Lower lobe of right lung (tissue), 2 donors: Measurements from ENCODE around the gene CEP250. TPM values are rescaled to one million over a fixed set of nuclear protein-coding genes. Genes with fewer than 3 reads are reported as not detected.

Source experiments
- ATAC-seq, 2 donors: fragments of 200-7000 bp; cut with Tn5 transposase; one replicate each; pipeline ENCODE4 v1.9.1; 2020 to 2022; ENCODE audit warnings: mild to moderate bottlenecking in 2 of 2, moderate library complexity in 2 of 2
- DNase-seq: peaks from one replicate; pipeline ENCODE4 v3.0.0-alpha.2; 2020
- H3K27ac ChIP-seq: fragments of 200-600 bp; one replicate; pipeline ENCODE4 v1.8.0; 2022
- H3K27me3 ChIP-seq: fragments of 200-600 bp; one replicate; pipeline ENCODE4 v1.8.0; 2022; ENCODE audit warnings: low read depth
- H3K36me3 ChIP-seq: fragments of 200-600 bp; one replicate; pipeline ENCODE4 v1.8.0; 2022; ENCODE audit warnings: mild to moderate bottlenecking
- H3K4me1 ChIP-seq: fragments of 200-600 bp; one replicate; pipeline ENCODE4 v1.8.0; 2022
- H3K4me3 ChIP-seq: fragments of 200-600 bp; one replicate; pipeline ENCODE4 v1.8.0; 2022; ENCODE audit warnings: mild to moderate bottlenecking
- H3K9me3 ChIP-seq: fragments of 200-600 bp; one replicate; pipeline ENCODE4 v1.8.0; 2022
- intact Hi-C: fragments of 100-400 bp; cut with DNase I; formaldehyde crosslinking; loops from one replicate; pipeline ENCODE4 v1.11.0; 2022
- total RNA-seq: library from RNA; stranded (reverse); fragmentation: NEBNext Ultra II Directional; extraction: Animal tissue kit (Norgen Biotek cat#: 25700); gene quantifications from one replicate; pipeline ENCODE4 v1.2.1, GENCODE V29; 2021
- TF ChIP-seq, protein P1 (sequence below): fragments of 200-600 bp; IDR thresholded peaks from one replicate; pipeline ENCODE4 v1.8.0; 2022; ENCODE audit warnings: antibody characterized with exemption, mild to moderate bottlenecking
- donor health status: DM: no; HTN: yes; CAD: no; lungs with severe emphysema.

The CEP250 gene
- total RNA-seq, 1 donor from 2014 or later = 30.7 TPM

- H3K27ac ChIP-seq = no peak overlapping the region
- H3K27me3 ChIP-seq = no peaks in the 10 kb centered on the region
- ATAC-seq (no peak), DNase-seq (no peak)
- intact Hi-C loops = no loop called here
- no peaks in the 10 kb centered on the region for H3K9me3 ChIP-seq
- no peaks in the 10 kb centered on the region for H3K4me1 ChIP-seq
- no peak overlapping the region for H3K4me3 ChIP-seq
- peaks cover 64% of the 10 kb centered on the region for H3K36me3 ChIP-seq
- TF ChIP-seq, protein P1, sequence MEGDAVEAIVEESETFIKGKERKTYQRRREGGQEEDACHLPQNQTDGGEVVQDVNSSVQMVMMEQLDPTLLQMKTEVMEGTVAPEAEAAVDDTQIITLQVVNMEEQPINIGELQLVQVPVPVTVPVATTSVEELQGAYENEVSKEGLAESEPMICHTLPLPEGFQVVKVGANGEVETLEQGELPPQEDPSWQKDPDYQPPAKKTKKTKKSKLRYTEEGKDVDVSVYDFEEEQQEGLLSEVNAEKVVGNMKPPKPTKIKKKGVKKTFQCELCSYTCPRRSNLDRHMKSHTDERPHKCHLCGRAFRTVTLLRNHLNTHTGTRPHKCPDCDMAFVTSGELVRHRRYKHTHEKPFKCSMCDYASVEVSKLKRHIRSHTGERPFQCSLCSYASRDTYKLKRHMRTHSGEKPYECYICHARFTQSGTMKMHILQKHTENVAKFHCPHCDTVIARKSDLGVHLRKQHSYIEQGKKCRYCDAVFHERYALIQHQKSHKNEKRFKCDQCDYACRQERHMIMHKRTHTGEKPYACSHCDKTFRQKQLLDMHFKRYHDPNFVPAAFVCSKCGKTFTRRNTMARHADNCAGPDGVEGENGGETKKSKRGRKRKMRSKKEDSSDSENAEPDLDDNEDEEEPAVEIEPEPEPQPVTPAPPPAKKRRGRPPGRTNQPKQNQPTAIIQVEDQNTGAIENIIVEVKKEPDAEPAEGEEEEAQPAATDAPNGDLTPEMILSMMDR = no peak
These were observed 101.5 kb downstream of the CEP250 start for GRCh38 chr20:35556871-35557270.

DNA sequence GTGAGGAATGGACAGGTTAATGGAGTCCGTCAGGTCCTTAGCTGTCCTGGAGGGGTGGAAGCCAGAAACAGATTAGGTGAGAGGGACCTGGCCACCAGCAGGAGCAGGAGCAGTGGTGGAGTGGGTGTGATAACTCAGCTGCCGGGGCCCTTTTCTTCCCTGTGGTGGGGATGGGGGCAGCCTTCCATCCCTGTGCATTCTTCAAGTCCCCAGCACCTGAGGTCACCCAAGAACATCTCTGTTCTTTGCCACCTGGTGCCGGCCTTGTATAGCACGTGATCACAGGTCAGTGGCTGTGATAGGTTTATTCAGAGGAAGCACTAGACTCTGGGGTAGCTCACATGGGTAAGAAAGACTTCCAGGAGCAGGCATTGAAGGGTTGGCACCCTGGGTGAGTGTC, 103.1 kb downstream of the CEP250 start:
- DNase-seq (no peak), ATAC-seq (no peak)
- H3K4me1 ChIP-seq = no peaks in the 10 kb centered on the region
- no peaks in the 10 kb centered on the region for H3K9me3 ChIP-seq
- intact Hi-C loops = no loop called here
- H3K4me3 ChIP-seq = no peak overlapping the region
- H3K27ac ChIP-seq = no peak overlapping the region
- H3K27me3 ChIP-seq = no peaks in the 10 kb centered on the region
- H3K36me3 ChIP-seq = peaks cover 51% of the 10 kb centered on the region
- TF ChIP-seq, protein P1 = no peak

DNA sequence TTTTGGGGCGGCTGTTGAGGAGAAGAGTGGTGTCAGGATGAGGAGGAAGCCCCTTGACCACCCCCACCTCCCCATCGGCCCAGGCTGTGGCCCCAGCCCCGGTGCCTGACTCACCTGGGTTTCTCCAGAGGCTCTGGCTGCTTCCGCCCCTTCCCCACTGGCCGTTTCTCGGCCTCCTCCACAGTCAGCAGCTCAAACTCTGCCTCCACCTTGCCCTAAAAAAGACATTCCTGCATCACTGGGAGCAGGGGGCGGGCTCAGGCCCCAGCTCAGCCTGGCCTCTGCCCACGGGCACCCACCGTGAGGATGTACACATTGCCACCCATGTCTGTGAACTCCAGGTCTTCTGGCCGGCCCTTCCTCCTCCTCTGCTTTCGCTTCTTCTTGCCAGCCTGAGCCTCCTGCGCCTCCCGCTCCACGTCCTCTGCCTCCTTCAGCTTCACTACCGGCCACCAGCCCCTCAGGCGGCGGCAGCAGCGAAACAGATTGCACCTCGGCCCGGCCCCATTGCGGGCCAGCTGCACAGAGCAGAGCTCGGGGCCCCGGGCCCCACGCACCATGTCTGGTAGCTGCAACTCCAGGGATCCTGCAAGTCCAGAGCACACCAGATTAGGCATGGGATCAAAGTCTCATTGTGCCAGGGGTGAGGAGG, 103.8 kb downstream of the CEP250 start:
- TF ChIP-seq, protein P1 = no peak
- intact Hi-C loops = no loop called here
- no peaks in the 10 kb centered on the region for H3K27me3 ChIP-seq

DNA sequence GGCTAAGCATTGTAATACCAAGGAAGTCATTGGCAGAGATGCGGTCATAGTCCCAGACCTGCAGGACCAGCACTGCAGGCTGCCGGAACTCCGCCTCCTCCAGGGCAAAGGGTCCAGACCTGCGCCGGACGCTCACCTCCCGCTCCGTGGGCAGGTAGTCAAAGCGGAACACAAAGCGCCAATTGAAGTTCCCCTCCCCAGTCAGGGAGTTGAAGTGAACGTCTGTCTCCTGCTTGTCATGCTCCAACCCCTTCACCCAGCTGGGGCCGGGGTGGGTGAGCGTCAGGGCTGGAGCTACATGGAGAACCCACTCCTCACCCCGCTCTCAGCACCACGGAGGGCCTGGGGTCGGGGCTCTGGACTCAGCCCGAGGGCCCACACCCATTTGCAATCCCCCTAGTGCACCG, 104.7 kb downstream of the CEP250 start:
- peaks cover 37% of the 10 kb centered on the region for H3K36me3 ChIP-seq
- intact Hi-C loops = no loop called here
- no peak overlapping the region for H3K4me3 ChIP-seq
- no peak overlapping the region for H3K27ac ChIP-seq
- H3K4me1 ChIP-seq = no peaks in the 10 kb centered on the region
- ATAC-seq = no peak
- no peaks in the 10 kb centered on the region for H3K9me3 ChIP-seq
- DNase-seq = no peak
- TF ChIP-seq, protein P1 = no peak
- no peaks in the 10 kb centered on the region for H3K27me3 ChIP-seq

More for the DNA sequence above, 103.8 kb downstream of the CEP250 start:
- DNase-seq = no peak
- Histone ChIP-seq H3K4me3 (no peak overlapping the region), H3K36me3 (peaks cover 44% of the 10 kb centered on the region), H3K9me3 (no peaks in the 10 kb centered on the region), H3K4me1 (no peaks in the 10 kb centered on the region), H3K27ac (no peak overlapping the region)
- ATAC-seq = no peak

- TF ChIP-seq, protein P1 = no peak
- ATAC-seq = no peak
These were observed 105.1 kb downstream of the CEP250 start for GRCh38 chr20:35560541-35560940.

More at GRCh38 chr20:35560541-35560940, 105.1 kb downstream of the CEP250 start:
- Histone ChIP-seq H3K9me3 (no peaks in the 10 kb centered on the region), H3K4me1 (no peaks in the 10 kb centered on the region), H3K27ac (no peak overlapping the region), H3K27me3 (no peaks in the 10 kb centered on the region), H3K36me3 (peaks cover 33% of the 10 kb centered on the region), H3K4me3 (no peak overlapping the region)
- no peak for DNase-seq
- intact Hi-C loops = no loop called here
